Measurements from ENCODE around the gene DEPDC1B. TPM values are rescaled to one million over a fixed set of nuclear protein-coding genes. Genes with fewer than 3 reads are reported as not detected.
"Not testable (repeated sequence)": the region's sequence is repeated elsewhere in the genome, so short reads cannot be mapped to it uniquely, and the experiment has no call there.

Gene DEPDC1B
- total RNA-seq, 1 experiment from 2014 or later = 63.1 TPM

GRCh38 chr5:60568646-60569045, 131.3 kb downstream of the DEPDC1B start:
- CTCF ChIA-PET = no interaction called here
- DNase-seq = no peak
- Mint-ChIP-seq H3K9me3 (ENCODE audit: low read depth, unreplicated experiment) (peaks cover 13% of the 10 kb centered on the region), H3K36me3 (ENCODE audit: insufficient read depth, unreplicated experiment) (no peaks in the 10 kb centered on the region), H3K27ac (ENCODE audit: unreplicated experiment) (no peak overlapping the region), H3K4me3 (ENCODE audit: low read depth, unreplicated experiment) (no peak overlapping the region), H3K27me3 (ENCODE audit: unreplicated experiment) (no peaks in the 10 kb centered on the region), H3K4me1 (ENCODE audit: low read depth, unreplicated experiment) (no peaks in the 10 kb centered on the region)
- intact Hi-C loops (cut with micrococcal nuclease; ENCODE audit: unreplicated experiment) = no loop called here
- TF ChIP-seq CTCF (IDR thresholded peaks at IDR 0.05; ENCODE audit: unreplicated experiment) = no peak
- no TSS peak for BruUV-seq (replicated peaks)

DNA sequence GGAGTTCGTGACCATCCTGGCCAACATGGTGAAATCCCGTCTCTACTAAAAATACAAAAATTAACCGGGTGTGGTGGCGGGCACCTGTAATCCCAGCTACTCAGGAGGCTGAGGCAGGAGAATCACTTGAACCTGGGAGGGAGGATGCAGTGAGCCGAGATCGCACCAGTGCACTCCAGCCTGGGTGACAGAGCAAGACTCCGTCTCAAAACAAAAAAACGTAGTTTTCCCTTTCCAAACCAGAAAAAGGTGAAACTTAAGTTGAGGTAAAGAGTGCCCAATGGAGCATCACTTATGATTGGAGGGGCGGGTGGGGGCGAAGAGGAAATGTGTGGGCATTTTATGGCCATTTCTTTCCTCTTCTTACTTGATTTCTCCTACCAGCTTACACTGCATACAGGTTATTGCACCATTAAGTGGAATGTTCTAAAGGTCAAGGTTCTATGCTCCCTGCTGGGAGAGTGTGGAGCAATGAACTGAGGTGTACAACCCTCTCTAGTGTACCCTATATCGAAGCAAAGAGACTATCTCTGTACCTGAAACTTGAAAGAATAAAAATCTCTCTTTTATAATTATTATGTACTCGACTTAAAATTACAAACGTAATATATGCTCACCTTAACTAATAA, 136.2 kb downstream of the DEPDC1B start:
- no peaks in the 10 kb centered on the region for H3K27me3 Mint-ChIP-seq (ENCODE audit: unreplicated experiment)
- no peaks in the 10 kb centered on the region for H3K4me1 Mint-ChIP-seq (ENCODE audit: low read depth, unreplicated experiment)
- no peak for DNase-seq
- H3K36me3 Mint-ChIP-seq (ENCODE audit: insufficient read depth, unreplicated experiment) = no peaks in the 10 kb centered on the region
- CTCF ChIA-PET = no interaction called here
- intact Hi-C loops (cut with micrococcal nuclease; ENCODE audit: unreplicated experiment) = no loop called here
- H3K27ac Mint-ChIP-seq (ENCODE audit: unreplicated experiment) = no peak overlapping the region
- peaks cover 5% of the 10 kb centered on the region for H3K9me3 Mint-ChIP-seq (ENCODE audit: low read depth, unreplicated experiment)
- TF ChIP-seq CTCF (IDR thresholded peaks at IDR 0.05; ENCODE audit: unreplicated experiment) = no peak
- BruUV-seq (replicated peaks) = no TSS peak
- H3K4me3 Mint-ChIP-seq (ENCODE audit: low read depth, unreplicated experiment) = no peak overlapping the region

GRCh38 chr5:60553291-60553690, 146.7 kb downstream of the DEPDC1B start:
- CTCF ChIA-PET; H3K4me3 Mint-ChIP-seq (ENCODE audit: low read depth, unreplicated experiment); intact Hi-C loops (cut with micrococcal nuclease; ENCODE audit: unreplicated experiment); H3K27me3 Mint-ChIP-seq (ENCODE audit: unreplicated experiment); H3K9me3 Mint-ChIP-seq (ENCODE audit: low read depth, unreplicated experiment); H3K27ac Mint-ChIP-seq (ENCODE audit: unreplicated experiment); BruUV-seq (replicated peaks); H3K4me1 Mint-ChIP-seq (ENCODE audit: low read depth, unreplicated experiment); H3K36me3 Mint-ChIP-seq (ENCODE audit: insufficient read depth, unreplicated experiment); DNase-seq: not testable (repeated sequence)

DNA sequence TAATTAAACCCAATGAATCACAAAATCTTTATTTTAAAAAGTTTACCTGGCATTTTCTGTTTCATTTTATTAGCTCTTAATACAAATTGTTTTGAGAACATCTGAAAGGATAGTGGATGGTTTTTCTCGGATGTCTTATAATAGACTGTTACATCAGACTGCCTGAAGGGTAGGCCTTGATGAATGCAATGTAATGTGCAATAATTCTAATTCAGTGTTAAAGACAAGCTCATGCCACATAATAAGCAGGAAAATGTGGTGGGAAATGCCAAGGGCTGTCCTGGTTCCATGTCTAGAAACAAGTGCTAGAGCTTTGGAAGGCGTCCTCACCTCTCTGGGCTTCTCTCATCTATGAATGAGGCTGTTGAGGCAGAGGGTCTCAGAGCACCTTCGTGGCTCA, 148.1 kb downstream of the DEPDC1B start:
- Mint-ChIP-seq H3K4me1 (ENCODE audit: low read depth, unreplicated experiment) (no peaks in the 10 kb centered on the region), H3K36me3 (ENCODE audit: insufficient read depth, unreplicated experiment) (no peaks in the 10 kb centered on the region), H3K27me3 (ENCODE audit: unreplicated experiment) (no peaks in the 10 kb centered on the region), H3K27ac (ENCODE audit: unreplicated experiment) (no peak overlapping the region), H3K9me3 (ENCODE audit: low read depth, unreplicated experiment) (peaks cover 2% of the 10 kb centered on the region), H3K4me3 (ENCODE audit: low read depth, unreplicated experiment) (no peak overlapping the region)
- intact Hi-C loops (cut with micrococcal nuclease; ENCODE audit: unreplicated experiment) = no loop called here
- no peak for TF ChIP-seq CTCF (IDR thresholded peaks at IDR 0.05; ENCODE audit: unreplicated experiment)
- no peak for DNase-seq
- BruUV-seq (replicated peaks) = no TSS peak
- CTCF ChIA-PET = no interaction called here

- no peaks in the 10 kb centered on the region for H3K4me1 Mint-ChIP-seq (ENCODE audit: low read depth, unreplicated experiment)
- BruUV-seq (replicated peaks) = no TSS peak
- DNase-seq = no peak
- H3K4me3 Mint-ChIP-seq (ENCODE audit: low read depth, unreplicated experiment) = no peak overlapping the region
- CTCF ChIA-PET = no interaction called here
- H3K9me3 Mint-ChIP-seq (ENCODE audit: low read depth, unreplicated experiment) = peaks cover 2% of the 10 kb centered on the region
- H3K27ac Mint-ChIP-seq (ENCODE audit: unreplicated experiment) = no peak overlapping the region
- intact Hi-C loops (cut with micrococcal nuclease; ENCODE audit: unreplicated experiment) = no loop called here
- no peaks in the 10 kb centered on the region for H3K36me3 Mint-ChIP-seq (ENCODE audit: insufficient read depth, unreplicated experiment)
- TF ChIP-seq CTCF (IDR thresholded peaks at IDR 0.05; ENCODE audit: unreplicated experiment) = no peak
- H3K27me3 Mint-ChIP-seq (ENCODE audit: unreplicated experiment) = no peaks in the 10 kb centered on the region
Measured at GRCh38 chr5:60551250-60551649, 148.7 kb downstream of the DEPDC1B start.
